A673 (cell line): ENCODE data around the gene YPEL2. TPM values are rescaled to one million over a fixed set of nuclear protein-coding genes. Genes with fewer than 3 reads are reported as not detected.

ENCODE experiments used
- BruUV-seq: library from RNA; stranded (reverse); fragments of 400-500 nt; replicated peaks from 2 replicates; lab custom pipeline; 2021; lab: Mats Ljungman, UMichigan
- CTCF ChIA-PET: fragments of 300-600 bp; sonication (Branson Sonifier 250); formaldehyde crosslinking; loops from one replicate; lab custom pipeline; 2022; ENCODE audit warnings: antibody characterized with exemption; lab: Charles Lee
- POLR2A ChIA-PET: fragments of 300-600 bp; sonication (Branson Sonifier 250); formaldehyde crosslinking; loops from one replicate; lab custom pipeline; 2022; ENCODE audit warnings: antibody characterized with exemption; ENCODE audit not compliant: low non-redundant PET; lab: Charles Lee
- DNase-seq: peaks from one replicate; pipeline ENCODE4 v3.0.0-alpha.2; 2015; ENCODE audit warnings: low spot score
- H3K27ac ChIP-seq: fragments of 200-600 bp; sonication (generic); 2 replicates; pipeline ENCODE4 v1.5.1; 2016; ENCODE audit warnings: mixed run types, low read depth, mild to moderate bottlenecking, mixed read lengths, antibody characterized with exemption, low read length; ENCODE audit not compliant: poor library complexity, severe bottlenecking
- H3K27me3 ChIP-seq: fragments of 200-600 bp; sonication (generic); replicated peaks from 2 replicates; pipeline ENCODE4 v1.6.1; 2017; ENCODE audit warnings: mixed run types, low read depth, mild to moderate bottlenecking, mixed read lengths, antibody characterized with exemption, low read length; ENCODE audit not compliant: insufficient read depth, poor library complexity
- H3K36me3 ChIP-seq: fragments of 200-600 bp; sonication (generic); 2 replicates; pipeline ENCODE4 v1.6.1; 2016; ENCODE audit warnings: mixed run types, mild to moderate bottlenecking, mixed read lengths, antibody characterized with exemption, low read length; ENCODE audit not compliant: insufficient read depth, poor library complexity, severe bottlenecking
- H3K4me1 ChIP-seq: fragments of 200-600 bp; sonication (generic); 2 replicates; pipeline ENCODE4 v1.6.1; 2017; ENCODE audit warnings: mixed run types, mild to moderate bottlenecking, mixed read lengths, antibody characterized with exemption, low read length; ENCODE audit not compliant: insufficient read depth, poor library complexity, severe bottlenecking
- H3K4me3 ChIP-seq: fragments of 200-600 bp; sonication (generic); 2 replicates; pipeline ENCODE4 v1.5.1; 2016; ENCODE audit warnings: low read depth, mixed run types, mild to moderate bottlenecking, mixed read lengths, low read length; ENCODE audit not compliant: poor library complexity, severe bottlenecking
- H3K9me3 ChIP-seq: fragments of 200-600 bp; sonication (generic); 2 replicates; pipeline ENCODE4 v1.6.1; 2016; ENCODE audit warnings: mixed run types, low read depth, mild to moderate bottlenecking, mixed read lengths, antibody characterized with exemption, low read length; ENCODE audit not compliant: poor library complexity, severe bottlenecking
- CTCF ChIP-seq: fragments of 300-800, 200-600 bp; sonication (generic); conservative IDR thresholded peaks from 2 replicates; pipeline ENCODE4 v1.5.1; 2017; ENCODE audit warnings: low read depth, mild to moderate bottlenecking, antibody characterized with exemption, low read length, moderate library complexity, mixed read lengths
- EZH2 ChIP-seq: fragments of 200-600 bp; sonication (generic); IDR thresholded peaks from 2 replicates; pipeline ENCODE4 v1.6.1; 2017; ENCODE audit warnings: borderline replicate concordance, low read depth, mild to moderate bottlenecking, mixed read lengths, antibody characterized with exemption, low read length; ENCODE audit not compliant: poor library complexity, severe bottlenecking
- intact Hi-C: fragments of 100-400 bp; cut with micrococcal nuclease; formaldehyde crosslinking; loops from one replicate; pipeline ENCODE4 v1.10.0; 2022; ENCODE audit not compliant: unreplicated experiment
- total RNA-seq: library from RNA; stranded (reverse); gene quantifications from 2 replicates; pipeline ENCODE4 v1.2.3, GENCODE V29; 2021

YPEL2 gene
- total RNA-seq, 1 experiment from 2014 or later: 0.60 TPM

- no peak overlapping the region for H3K27ac ChIP-seq
- POLR2A ChIA-PET: no interaction called here
- TF ChIP-seq CTCF (no peak), EZH2 (no peak)
- no TSS peak for BruUV-seq
- H3K36me3 ChIP-seq: no peaks in the 10 kb centered on the region
- DNase-seq: no peak
- H3K9me3 ChIP-seq: no peaks in the 10 kb centered on the region
- H3K4me1 ChIP-seq: no peaks in the 10 kb centered on the region
- no peaks in the 10 kb centered on the region for H3K27me3 ChIP-seq
- H3K4me3 ChIP-seq: no peak overlapping the region
- CTCF ChIA-PET: interaction anchor here (0.5 kb wide), 1 partner anchor 12 kb away, joined by 4 read pairs; no protein-coding TSS in a partner anchor
- intact Hi-C loops: no loop called here
Measured at GRCh38 chr17:59427425-59427921, 96.0 kb downstream of the YPEL2 start.

- ChIA-PET CTCF (no interaction called here), POLR2A (no interaction called here)
- Histone ChIP-seq H3K4me3 (no peak overlapping the region), H3K27me3 (no peaks in the 10 kb centered on the region), H3K4me1 (no peaks in the 10 kb centered on the region), H3K9me3 (no peaks in the 10 kb centered on the region), H3K36me3 (no peaks in the 10 kb centered on the region), H3K27ac (no peak overlapping the region)
- DNase-seq: no peak
- TF ChIP-seq CTCF (no peak), EZH2 (no peak)
- intact Hi-C loops: no loop called here
- no TSS peak for BruUV-seq
Measured at GRCh38 chr17:59427996-59428395, 96.5 kb downstream of the YPEL2 start.

- ChIA-PET POLR2A (no interaction called here), CTCF (no interaction called here)
- intact Hi-C loops: no loop called here
Measured at GRCh38 chr17:59428916-59429485, 97.5 kb downstream of the YPEL2 start.

More at GRCh38 chr17:59428916-59429485, 97.5 kb downstream of the YPEL2 start:
- Histone ChIP-seq H3K4me3 (no peak overlapping the region), H3K27me3 (no peaks in the 10 kb centered on the region), H3K36me3 (no peaks in the 10 kb centered on the region), H3K4me1 (no peaks in the 10 kb centered on the region), H3K27ac (no peak overlapping the region), H3K9me3 (no peaks in the 10 kb centered on the region)
- no peak for DNase-seq
- no TSS peak for BruUV-seq
- TF ChIP-seq EZH2 (no peak), CTCF (no peak)
